ENCODE measurements around the gene QRFP. TPM values are rescaled to one million over a fixed set of nuclear protein-coding genes. Genes with fewer than 3 reads are reported as not detected.

The QRFP gene
- total RNA-seq, 4 donors from 2014 or later: not detected

DNA sequence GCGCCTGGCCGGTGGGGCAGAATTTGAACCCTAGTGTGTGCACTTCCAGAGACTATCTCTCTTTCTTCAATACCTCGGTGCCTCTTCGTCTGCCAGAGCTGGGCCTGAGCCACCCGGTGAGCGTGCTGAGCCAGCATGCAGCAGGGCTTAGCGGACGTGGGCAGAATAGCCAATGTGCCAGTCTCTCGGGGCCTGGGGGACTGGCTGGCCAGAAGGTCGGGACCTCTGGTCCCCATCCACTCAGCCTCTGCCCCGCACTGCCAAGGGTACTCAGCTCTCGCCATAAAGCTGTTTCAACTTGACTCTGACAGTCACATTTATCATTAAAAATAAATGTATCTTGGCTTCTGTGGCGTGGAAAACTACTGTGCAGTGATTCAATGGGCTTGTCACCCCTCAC lies 46.6 kb upstream of the QRFP start:
- 72 to 78% methylated on average over 11 to 13 of the region's 13 CpGs for WGBS, 2 donors
- DNase-seq: no peak

GRCh38 chr9:130942679-130943078 lies 46.1 kb upstream of the QRFP start:
- peaks cover 7% of the 10 kb centered on the region for H3K27me3 ChIP-seq
- 76 to 78% methylated on average over 10 of the region's 10 CpGs for WGBS, 2 donors
- intact Hi-C loops (cut with DNase I): loop anchor here (5.0 kb wide), 1 partner anchor 75 kb away; no protein-coding TSS in a partner anchor

More for the DNA sequence above, 46.6 kb upstream of the QRFP start:
- Histone ChIP-seq H3K36me3 (no peaks in the 10 kb centered on the region), H3K27ac (no peak overlapping the region), H3K4me3 (replicated peaks in 1 of 3) (no peak overlapping the region), H3K27me3 (peaks cover 1% of the 10 kb centered on the region), H3K9me3 (no peaks in the 10 kb centered on the region), H3K4me1 (peaks cover 7 to 25% of the 10 kb centered on the region in 2 donors)
- intact Hi-C loops (cut with DNase I): loop anchor here (5.0 kb wide), 1 partner anchor 76 kb away; no protein-coding TSS in a partner anchor
- TF ChIP-seq POLR2A (IDR thresholded peaks at IDR 0.05) (no peak), CTCF (IDR thresholded peaks at IDR 0.05) (no peak)

GRCh38 chr9:130942084-130942483 lies 45.5 kb upstream of the QRFP start:
- intact Hi-C loops (cut with DNase I): loop anchor here (5.0 kb wide), 1 partner anchor 75 kb away; no protein-coding TSS in a partner anchor
- H3K27ac ChIP-seq: no peak overlapping the region
- H3K4me1 ChIP-seq: peaks cover 9 to 28% of the 10 kb centered on the region in 2 donors
- no peaks in the 10 kb centered on the region for H3K36me3 ChIP-seq
- H3K9me3 ChIP-seq: no peaks in the 10 kb centered on the region
- DNase-seq: no peak
- no peak overlapping the region for H3K4me3 ChIP-seq (replicated peaks in 1 of 3)
- WGBS, 2 donors: 87 to 88% methylated on average over 6 of the region's 6 CpGs
- TF ChIP-seq POLR2A (IDR thresholded peaks at IDR 0.05): no peak
- no peak for TF ChIP-seq CTCF (IDR thresholded peaks at IDR 0.05)
- peaks cover 9% of the 10 kb centered on the region for H3K27me3 ChIP-seq

More at GRCh38 chr9:130942679-130943078, 46.1 kb upstream of the QRFP start:
- DNase-seq: no peak
- no peaks in the 10 kb centered on the region for H3K36me3 ChIP-seq
- no peak overlapping the region for H3K27ac ChIP-seq
- TF ChIP-seq POLR2A (IDR thresholded peaks at IDR 0.05) (no peak), CTCF (IDR thresholded peaks at IDR 0.05) (no peak)
- H3K4me3 ChIP-seq (replicated peaks in 1 of 3): no peak overlapping the region
- H3K9me3 ChIP-seq: no peaks in the 10 kb centered on the region
- H3K4me1 ChIP-seq: peaks cover 9 to 28% of the 10 kb centered on the region in 2 donors

DNA sequence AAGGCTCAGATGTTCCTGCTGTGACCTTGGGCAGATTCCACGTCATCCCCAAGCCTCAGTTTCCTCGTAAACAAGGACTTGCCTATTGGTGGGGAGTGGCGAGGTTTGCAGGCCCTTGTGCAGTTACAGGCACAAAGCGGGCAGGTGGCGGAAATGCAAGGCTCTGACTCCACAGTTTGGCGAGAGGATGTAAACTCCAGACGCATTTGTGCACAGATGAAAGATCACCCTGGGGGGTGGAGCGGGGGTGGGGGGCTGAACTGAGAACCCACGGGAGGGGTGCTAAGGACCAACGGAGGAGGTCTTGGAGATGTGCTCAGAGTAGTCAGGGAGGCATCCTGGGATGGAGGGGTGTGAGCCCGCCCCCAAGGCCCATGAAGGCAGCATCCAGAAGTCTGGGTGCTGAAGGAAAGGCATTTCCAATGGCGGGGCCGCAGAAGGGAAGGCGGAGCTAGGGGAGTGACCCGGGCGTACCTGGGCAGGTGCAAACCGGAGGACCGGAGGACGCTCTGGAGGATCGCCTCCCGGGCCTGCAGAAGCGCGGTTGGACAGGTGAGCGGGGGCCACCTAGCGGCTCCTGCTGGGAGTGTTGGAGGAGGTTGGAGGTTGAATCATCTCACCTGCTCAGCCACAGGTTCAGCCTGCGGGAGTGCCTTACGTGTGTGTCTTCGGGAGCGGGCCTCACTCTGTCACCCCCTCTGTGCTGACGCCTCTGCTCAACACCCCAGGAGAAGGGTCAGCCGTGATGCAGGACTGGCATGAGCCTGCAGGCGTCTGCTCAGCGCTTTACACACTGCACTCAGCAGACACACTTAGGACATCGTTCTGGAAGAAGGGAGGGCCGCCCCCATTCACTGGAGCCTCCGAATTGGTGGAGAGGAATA lies 44.3 kb upstream of the QRFP start:
- Histone ChIP-seq H3K36me3 (no peaks in the 10 kb centered on the region), H3K9me3 (no peaks in the 10 kb centered on the region), H3K27me3 (peaks cover 9% of the 10 kb centered on the region), H3K4me1 (peaks cover 9 to 28% of the 10 kb centered on the region in 2 donors), H3K27ac (no peak overlapping the region), H3K4me3 (replicated peaks in 1 of 3) (no peak overlapping the region)
- intact Hi-C loops (cut with DNase I): loop anchor here (2.0 to 5.0 kb wide), 2 partner anchors 74 to 236 kb away; no protein-coding TSS in a partner anchor
- DNase-seq: peak; percentile 87 to 89
- WGBS, 2 donors: 10 to 13% methylated on average over 29 to 31 of the region's 36 CpGs
- TF ChIP-seq POLR2A (IDR thresholded peaks at IDR 0.05) (no peak), CTCF (IDR thresholded peaks at IDR 0.05) (peak; percentile 77 to 96 (median 85))

Measured in thyroid gland (tissue), 4 donors.